Stomach smooth muscle (tissue), 2 donors: ENCODE data around the gene KLK11.

ENCODE experiments used
- H3K27ac ChIP-seq: one replicate; pipeline ENCODE4 v1.7.0; 2013; ENCODE audit warnings: mild to moderate bottlenecking, low read length, inconsistent platforms
- H3K27me3 ChIP-seq, 2 donors: one replicate each; pipeline ENCODE4 v1.7.0; 2013; ENCODE audit warnings: low read length in 2 of 2; ENCODE audit not compliant: insufficient read depth in 2 of 2, control insufficient read depth in 1 of 2
- H3K36me3 ChIP-seq, 2 donors: one replicate each; pipeline ENCODE4 v1.7.0; 2013; ENCODE audit warnings: low read length in 2 of 2; ENCODE audit not compliant: control insufficient read depth in 2 of 2, insufficient read depth in 2 of 2
- H3K4me1 ChIP-seq: one replicate; pipeline ENCODE4 v1.7.0; 2013; ENCODE audit warnings: low read length; ENCODE audit not compliant: control insufficient read depth, insufficient read depth
- H3K4me3 ChIP-seq, 2 donors: one replicate each; pipeline ENCODE4 v1.7.0; 2013; ENCODE audit warnings: low read length in 2 of 2
- H3K9ac ChIP-seq, 2 donors: one replicate each; pipeline ENCODE4 v1.7.0; 2013; ENCODE audit warnings: low read length in 2 of 2, mild to moderate bottlenecking in 1 of 2
- H3K9me3 ChIP-seq, 2 donors: one replicate each; pipeline ENCODE4 v1.7.0; 2013; ENCODE audit warnings: low read length in 2 of 2; ENCODE audit not compliant: control insufficient read depth in 2 of 2
- donor health status: healthy.
- donor health status: Pancreatic carcinoma.

KLK11 gene

GRCh38 chr19:50972795-50973376 is 53.5 kb downstream of the KLK11 start:
- H3K27me3 ChIP-seq = peaks cover 6 to 17% of the 10 kb centered on the region in 2 donors
- no peaks in the 10 kb centered on the region for H3K9me3 ChIP-seq

More at GRCh38 chr19:50972795-50973376, 53.5 kb downstream of the KLK11 start:
- no peak overlapping the region for H3K4me3 ChIP-seq
- no peaks in the 10 kb centered on the region for H3K36me3 ChIP-seq
- H3K27ac ChIP-seq = no peak overlapping the region
- no peak overlapping the region for H3K9ac ChIP-seq
- H3K4me1 ChIP-seq = no peaks in the 10 kb centered on the region
